Measurements from ENCODE around the gene KRTAP12-1.

DNA sequence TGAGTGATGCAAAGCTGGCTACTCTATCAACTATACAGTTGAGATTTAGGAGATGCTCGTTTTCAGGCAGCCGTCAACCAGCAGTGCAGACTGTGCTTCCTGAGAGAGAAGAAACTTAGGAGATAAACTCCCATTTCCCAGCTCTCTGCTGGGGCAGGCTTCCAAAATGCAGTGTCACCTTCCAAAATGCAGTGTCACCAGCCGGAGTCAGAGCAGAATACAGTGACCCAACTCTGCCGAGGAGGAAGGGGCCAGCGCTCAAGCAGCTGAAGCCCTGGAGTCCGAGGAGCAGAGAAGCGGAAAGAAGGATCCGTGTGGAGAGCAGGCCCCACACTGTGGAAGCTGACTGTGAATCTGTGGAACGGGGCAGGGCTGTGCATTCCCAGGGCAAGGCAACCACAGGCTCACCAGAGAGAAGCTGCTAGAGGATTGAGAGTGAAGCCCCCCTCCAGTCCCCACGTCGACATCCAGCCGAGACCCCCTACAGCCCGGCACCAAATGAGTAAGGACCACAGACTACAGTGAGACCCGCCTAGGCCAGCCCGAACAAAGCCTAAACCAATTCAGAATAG lies 703 bp upstream of the KRTAP12-1 start:
- TF ChIP-seq EZH2 (IDR thresholded peaks at IDR 0.05) (no peak), POLR2AphosphoS5 (IDR thresholded peaks at IDR 0.05; ENCODE audit: borderline replicate concordance, low read depth, low read length) (no peak), FOXP2 (optimal IDR thresholded peaks at IDR 0.05; ENCODE audit: control extremely low read depth, extremely low read length, insufficient read depth) (no peak)
